Stimulated activated CD8-positive, alpha-beta memory T cell treated with anti-CD3 and anti-CD28 coated beads, Interleukin-4, amount 100 ng/mL, for 4 hours (primary cell): ENCODE data around the gene RGS14.
"Not testable (repeated sequence)": the region's sequence is repeated elsewhere in the genome, so short reads cannot be mapped to it uniquely, and the experiment has no call there.

ENCODE experiments used
- DNase-seq, 2 donors: peaks; one replicate each; pipeline ENCODE4 v3.0.0-alpha.2; 2020; ENCODE audit warnings: low read depth in 2 of 2, low spot score in 1 of 2

The RGS14 gene

DNA sequence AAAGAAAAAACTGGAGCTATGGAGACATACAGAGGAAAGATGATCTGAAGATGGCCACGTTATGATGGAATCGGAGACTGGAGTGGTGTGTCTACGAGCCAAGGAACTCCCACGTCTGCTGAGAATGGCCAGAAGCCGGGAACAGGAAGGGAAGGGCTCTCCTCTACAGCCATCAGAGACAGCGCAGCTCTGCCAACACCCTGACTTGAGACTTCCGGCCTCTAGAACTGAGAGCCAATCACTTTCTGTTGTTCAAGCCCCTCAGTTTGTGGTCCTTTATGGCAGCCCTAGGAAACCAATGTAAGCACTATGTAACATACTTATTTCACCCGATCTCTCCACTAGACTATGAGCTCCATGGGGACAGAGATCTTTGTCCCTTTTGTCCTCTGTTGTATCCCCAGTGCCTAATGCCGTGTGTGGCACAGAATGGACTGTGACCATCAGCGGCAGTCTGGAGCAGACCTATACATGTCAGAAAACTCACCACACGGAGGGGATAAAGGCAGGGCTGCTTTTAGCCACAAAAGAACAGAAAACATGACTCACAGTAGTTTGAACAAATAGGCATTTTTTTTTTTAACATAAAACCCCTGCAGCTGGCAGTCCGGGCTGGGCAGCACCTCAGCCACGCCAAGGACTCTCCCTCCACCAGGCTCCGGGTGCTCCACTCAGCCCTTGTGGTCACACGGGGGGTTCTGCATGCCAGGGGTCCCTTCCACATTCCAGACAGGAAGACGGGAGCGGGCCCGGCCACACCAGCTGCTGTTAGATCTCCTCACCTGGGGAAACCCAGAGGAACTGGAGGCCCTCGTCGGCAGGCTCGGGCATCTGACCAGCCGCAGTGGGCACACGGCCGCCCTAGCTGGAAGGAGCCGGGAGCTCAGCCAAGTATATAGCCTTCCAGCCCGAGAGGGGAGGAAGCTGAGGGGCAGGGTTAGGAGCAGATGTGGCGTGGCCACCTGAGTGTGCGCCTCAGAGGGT is 29.9 kb upstream of the RGS14 start:
- no peak for DNase-seq

GRCh38 chr5:177328545-177329231 is 29.0 kb upstream of the RGS14 start:
- DNase-seq: no peak

GRCh38 chr5:177329883-177330282 is 27.8 kb upstream of the RGS14 start:
- no peak for DNase-seq

DNA sequence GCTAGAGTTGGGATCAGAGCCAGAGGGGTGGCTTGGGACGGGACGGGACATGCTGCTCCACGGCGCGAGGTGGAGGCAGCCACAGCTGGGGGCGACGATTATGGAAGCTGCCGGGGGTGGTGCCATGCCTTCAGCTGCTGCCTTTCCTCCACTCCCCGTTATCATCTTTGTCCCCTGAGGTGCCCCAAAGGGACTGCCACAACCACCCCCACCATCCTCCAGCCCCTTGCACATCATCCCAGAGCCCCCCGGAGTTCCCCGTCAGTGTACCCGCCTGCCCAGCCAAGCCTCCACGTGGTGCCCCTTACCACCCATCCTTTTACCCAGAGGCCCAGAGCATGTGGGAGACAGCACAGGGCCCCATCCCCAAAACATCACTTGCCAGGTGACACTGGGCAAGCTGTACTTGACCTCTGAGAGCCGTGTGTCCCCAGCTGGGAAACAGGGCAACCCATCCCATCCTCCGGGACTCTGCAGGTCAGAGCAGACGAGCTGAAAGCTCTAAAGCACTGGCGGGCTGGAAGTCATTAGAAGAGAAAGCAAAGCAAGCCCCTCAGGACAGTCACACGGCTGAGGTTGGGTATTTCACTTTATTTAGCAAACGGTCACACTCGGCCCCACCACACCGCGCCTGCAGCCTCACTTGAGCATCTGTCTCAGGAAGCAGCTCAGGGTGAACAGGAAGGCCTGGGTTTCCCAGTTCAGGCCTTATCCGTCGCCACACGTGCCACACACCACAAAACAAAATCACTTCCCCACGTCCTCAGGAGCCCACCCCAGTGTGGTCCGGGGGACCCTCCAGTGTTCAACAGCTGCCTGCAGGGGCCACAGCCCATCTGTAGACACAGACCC is 26.5 kb upstream of the RGS14 start:
- DNase-seq: no peak

DNA sequence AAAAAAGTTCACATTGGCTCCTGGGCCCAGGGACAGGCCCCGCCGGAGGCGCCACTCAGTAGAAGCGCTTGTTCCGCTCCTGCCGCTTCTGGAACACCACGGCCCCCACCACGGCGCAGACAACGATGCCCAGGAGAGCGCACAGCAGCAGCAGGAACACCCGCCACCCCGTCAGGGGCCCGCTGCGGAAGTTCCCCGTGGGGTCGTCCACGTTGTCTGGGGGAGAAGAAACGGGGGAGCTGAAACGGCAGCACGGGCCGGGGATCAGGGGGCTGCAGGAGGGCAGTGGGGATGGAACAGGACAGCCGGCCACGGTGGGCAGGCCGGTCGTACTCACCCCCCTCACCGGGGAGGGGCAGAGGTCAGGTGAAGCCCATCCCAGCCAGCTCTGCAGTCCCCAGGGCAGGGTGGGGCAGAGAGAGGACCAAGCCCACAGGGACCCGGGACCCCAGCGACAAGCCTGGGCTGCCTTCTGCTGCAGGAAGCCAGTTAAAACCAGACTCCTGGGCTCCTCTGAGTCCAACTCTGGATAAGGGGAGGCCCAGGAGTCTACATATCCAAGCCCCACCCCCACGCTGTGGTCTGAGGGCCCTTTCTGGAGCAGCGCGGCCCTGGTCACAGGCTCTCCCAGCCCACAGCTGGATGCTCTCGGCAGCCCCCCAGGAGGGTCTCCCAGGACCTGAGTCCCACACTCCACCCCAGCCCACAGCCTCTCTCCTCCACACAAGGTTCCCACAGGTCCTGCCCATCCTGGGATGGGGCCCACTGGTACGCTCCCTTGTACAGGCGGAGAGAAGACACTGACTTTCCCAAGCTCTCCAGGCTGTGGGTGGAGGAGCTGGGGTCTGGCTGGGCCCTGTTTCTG is 25.5 kb upstream of the RGS14 start:
- DNase-seq: no peak

DNA sequence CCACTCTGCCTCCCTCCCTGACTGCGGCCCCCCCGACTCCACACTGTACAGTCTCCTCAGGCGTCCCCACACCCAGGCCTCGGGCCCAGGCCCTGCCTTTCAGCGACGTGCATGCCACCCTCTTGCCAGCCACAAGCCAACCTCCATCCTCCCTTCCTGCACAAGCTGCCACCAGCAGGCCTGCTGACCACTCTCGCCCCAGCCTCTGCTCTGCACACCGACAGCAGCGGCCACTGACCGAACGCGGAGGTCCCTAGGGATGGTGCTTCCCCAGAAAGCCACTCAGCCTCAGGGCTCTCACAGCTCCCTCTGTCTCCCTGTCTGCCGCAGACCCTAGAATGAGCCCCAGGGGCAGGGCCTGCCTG is 24.8 kb upstream of the RGS14 start:
- no peak for DNase-seq

- no peak for DNase-seq
Measured at GRCh38 chr5:177333420-177334154, 24.1 kb upstream of the RGS14 start.

DNA sequence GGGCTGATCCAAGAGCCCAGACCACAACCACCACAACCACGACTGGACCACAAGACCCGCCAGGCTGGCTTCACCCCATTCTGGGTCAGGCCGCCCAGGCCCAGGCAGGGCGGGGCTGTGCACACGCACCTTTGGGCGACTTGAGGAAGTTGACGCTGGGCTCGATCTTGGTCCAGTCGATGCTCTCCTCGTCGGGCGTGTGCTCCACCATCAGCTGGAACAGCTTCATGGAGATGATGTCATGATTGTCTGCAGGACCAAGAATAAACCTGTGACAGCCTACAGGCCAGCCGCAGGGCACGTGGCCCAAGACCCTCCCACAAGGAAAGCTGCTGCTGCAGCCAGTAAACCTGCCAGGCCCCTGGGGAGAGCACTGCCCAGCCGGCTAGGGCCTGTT is 23.6 kb upstream of the RGS14 start:
- DNase-seq: no peak

DNA sequence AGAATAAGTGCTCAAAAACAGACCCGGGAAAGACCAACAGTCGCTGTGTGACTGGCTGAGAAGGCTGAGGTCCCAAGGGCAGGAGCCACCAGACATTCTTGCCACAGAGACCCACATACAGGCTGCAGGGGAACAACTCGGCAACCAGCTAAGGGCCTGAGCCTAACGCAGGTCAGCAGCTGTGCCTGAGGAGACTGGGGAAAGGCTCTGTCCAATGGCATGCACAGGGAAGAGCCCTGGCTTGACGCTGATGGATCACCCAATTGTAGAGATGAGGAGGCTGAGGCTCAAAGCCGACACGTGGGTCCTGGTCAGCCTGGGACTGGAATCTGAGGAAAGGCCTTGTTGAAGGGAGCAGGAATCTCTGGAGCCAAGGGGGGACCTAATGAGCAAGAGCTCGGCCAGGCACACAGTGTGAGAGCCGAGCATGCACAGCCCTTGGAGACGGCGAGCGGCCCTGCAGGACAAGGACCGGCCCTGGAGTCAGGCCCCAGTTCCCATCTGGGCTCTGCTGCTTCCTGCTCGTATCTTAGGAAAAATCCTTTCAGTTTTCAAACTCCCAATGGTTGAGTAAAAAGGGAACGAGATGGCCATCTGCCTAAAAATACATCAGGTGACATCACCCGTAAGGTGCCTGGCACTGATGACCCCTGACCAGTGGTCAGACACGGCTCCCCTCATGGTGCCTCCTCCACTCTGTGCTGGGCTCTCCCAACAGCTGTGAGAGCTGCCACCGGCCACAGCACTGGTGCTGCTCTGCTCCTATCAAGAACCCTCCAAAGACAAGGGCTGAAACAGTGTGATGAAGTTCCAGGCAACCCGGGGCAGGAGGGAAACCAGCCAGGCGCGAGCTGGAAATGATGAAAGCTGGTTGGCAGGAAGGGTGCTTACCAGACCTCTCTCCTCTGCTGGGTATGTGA is 22.7 kb upstream of the RGS14 start:
- no peak for DNase-seq

GRCh38 chr5:177335701-177336065 is 22.0 kb upstream of the RGS14 start:
- no peak for DNase-seq

DNA sequence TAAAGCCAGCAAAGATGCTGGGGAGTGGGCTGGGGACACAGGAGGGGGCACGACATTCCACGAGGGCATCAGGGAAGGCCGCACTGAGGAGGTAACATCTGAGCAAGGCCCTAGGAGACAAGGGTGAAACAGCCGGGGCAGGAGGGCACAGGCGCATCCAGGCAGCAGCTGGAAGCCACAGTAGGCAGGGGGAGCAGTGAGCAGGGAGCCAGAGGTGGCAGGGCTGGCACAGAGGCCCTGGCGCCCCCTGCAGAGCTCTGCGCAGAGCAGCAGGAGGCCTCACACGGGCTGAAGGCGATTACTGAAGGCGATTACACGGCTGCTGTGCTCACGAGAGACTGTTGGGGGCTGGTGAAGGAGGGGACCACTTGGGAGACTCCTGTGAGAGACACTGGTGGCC is 21.6 kb upstream of the RGS14 start:
- DNase-seq: no peak

DNA sequence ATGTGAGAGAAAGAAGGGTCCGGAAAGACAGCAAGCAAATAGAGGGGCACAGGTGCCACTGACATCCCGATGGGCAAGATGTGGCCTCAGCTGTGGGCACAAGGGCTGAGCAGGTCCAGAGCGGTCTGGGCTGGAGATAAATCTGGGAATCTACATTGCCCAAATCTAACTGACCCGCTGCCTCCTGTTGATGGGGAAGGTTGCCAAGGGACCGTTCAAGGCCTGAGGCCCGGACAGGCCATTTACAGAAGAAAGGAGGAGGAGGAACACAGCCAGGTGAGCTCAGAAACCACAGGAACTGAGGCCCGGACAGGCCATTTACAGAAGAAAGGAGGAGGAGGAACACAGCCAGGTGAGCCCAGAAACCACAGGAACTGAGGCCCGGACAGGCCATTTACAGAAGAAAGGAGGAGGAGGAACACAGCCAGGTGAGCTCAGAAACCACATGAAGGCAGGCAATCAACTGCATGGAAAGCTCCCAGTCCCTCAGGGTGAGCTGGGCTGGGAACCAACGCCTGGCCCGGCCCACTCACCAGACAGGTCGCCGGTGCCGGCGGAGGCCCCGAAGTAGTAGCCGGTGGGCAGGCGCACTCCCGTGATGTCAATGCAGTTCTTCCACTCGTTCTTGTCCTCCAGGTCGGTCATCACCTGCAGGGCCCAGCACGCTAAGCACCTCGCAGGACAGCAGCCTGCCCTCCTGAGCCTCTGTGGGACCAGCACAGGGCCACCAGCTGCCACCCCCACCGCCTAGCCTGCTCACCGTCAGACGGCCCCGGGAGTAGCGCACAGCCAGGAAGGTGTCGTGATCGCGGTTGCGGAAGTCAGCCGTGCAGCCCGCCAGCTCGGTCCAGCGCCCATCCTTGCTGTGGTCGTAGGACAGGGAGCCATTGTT is 20.9 kb upstream of the RGS14 start:
- no peak for DNase-seq

DNA sequence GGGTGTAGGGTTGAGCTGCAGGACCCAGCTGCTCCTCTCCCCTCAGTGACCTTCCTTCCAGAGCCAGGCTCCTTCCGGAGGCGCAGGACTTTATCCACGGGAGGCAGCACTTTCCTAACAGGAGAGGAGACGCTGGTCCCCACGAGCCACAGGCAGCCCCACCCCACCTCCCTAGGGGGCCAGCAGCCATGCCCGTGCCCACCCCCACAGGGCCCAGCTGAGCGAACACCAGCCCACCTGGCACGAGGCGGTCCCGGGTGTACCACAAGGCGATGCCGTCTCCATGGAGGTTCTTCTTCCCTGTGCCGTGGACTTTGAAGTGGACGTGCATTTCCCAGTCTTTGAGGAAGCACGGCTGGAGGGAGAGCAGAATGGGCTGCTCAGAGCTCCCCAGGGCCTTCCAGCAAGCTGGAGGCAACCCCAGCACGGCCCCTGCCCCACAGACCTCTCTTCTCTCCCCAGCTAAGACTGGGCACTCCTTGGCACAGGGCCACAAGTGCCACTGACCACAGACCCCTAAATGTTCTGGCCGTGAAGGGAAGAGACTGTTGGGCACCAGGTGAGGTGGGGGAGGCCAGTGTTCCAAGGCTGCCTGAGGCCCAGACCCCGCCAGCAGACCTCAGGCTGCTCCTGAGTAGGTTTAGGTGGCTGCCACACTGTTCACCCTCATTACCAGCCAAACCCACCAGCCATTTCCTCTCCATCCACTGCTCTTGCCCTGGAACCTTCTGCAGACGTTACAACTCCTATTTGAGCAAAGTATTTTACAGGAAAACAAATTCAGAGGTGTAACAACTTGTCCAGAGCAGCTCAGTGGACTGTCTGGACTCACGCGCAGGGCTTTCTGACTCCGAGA is 19.2 kb upstream of the RGS14 start:
- no peak for DNase-seq

GRCh38 chr5:177339107-177339638 is 18.6 kb upstream of the RGS14 start:
- DNase-seq: no peak

DNA sequence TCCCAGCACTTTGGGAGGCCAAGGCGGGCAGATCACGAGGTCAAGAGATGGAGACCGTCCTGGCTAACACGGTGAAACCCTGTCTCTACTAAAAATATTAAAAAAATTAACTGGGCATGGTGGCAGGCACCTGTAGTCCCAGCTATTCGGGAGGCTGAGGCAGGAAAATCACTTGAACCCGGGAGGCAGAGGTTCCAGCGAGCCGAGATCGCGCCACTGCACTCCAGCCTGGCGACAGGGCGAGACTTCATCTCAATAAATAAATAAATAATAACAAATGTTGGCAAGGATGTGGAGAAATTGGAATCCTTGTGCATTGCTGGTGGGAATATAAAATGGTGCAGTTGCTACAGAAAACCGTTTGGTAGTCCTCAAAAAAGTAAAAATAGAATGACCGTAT is 14.7 kb upstream of the RGS14 start:
- not testable (repeated sequence) for DNase-seq

DNA sequence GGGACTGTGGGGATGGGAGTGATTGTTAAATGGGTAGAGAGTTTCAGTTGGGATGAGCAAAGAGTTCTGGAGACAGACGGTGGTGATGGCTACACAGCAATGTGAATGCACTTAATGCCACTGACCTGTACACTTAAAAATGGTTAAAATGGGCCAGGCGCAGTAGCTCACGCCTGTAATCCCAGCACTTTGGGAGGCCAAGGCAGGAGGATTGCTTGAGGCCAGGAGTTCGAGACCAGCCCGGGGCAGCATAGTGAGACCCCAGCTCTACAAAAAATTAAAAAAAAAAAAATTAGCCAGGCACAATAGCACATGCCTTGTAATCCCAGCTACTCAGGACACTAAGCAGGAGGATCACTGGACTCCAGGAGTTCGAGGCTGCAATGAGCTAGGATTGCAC is 13.9 kb upstream of the RGS14 start:
- no peak for DNase-seq

DNA sequence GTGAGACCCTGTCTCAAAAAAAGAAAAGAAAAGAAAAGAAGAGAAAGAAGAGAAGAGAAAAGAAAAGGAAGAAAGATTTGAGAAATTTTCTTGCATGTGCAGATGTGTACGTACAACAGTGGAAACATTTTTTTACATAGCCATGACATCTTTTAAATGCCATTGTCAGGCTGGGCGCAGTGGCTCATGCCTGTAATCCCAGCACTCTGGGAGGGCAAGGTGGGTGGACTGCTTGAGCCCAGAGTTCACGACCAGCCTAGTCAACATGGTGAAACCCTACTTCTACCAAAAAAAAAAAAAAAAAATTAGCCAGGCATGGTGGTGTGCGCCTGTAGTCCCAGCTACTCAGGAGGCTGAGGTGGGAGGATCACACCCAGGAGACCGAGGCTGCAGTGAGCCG is 12.8 kb upstream of the RGS14 start:
- DNase-seq: no peak
